ENCODE measurements around the gene RABL6.
"Not testable (repeated sequence)": the region's sequence is repeated elsewhere in the genome, so short reads cannot be mapped to it uniquely, and the experiment has no call there.

Gene RABL6, protein sequence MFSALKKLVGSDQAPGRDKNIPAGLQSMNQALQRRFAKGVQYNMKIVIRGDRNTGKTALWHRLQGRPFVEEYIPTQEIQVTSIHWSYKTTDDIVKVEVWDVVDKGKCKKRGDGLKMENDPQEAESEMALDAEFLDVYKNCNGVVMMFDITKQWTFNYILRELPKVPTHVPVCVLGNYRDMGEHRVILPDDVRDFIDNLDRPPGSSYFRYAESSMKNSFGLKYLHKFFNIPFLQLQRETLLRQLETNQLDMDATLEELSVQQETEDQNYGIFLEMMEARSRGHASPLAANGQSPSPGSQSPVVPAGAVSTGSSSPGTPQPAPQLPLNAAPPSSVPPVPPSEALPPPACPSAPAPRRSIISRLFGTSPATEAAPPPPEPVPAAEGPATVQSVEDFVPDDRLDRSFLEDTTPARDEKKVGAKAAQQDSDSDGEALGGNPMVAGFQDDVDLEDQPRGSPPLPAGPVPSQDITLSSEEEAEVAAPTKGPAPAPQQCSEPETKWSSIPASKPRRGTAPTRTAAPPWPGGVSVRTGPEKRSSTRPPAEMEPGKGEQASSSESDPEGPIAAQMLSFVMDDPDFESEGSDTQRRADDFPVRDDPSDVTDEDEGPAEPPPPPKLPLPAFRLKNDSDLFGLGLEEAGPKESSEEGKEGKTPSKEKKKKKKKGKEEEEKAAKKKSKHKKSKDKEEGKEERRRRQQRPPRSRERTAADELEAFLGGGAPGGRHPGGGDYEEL

DNA sequence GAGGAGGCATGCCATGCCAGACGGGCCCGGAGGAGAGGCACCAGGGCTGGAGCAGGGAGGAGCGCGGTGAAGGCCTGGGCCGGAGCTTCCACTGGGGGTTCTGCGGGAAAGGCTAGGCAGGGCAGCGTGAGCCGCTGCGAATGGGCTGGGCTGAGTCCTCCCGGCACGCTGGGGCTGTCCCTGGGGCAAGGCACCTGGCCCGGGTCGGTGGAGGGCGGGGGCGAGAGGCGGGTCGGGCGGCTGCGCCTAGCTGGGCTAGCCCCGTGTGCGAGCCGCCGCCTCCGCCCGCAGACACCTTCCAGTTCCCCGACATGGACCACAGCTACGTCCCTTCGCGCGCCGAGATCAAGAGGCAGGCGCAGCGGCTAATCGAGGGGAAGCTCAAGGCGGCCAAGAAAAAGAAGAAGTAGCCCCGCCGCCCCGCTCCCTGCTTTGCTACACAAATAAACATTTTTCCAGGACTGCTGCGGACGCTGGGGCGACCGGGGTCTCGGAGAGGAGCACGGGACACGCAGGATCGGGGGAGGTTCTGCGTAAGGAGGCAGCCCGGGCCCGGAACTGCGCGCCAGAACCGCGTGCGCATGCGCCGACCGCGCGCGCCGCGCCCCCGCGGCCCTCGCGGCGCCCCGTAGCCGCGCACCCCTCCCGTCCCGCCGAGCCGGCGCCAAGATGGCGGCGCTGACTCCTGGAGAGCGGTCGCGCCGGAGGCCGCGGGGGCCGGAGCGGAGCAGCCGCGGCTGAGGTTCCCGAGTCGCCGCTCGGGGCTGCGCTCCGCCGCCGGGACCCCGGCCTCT, at the start of gene RABL6:
Gene RABL6 (plus strand): TSS at position 668 of the 794 bp plus-strand sequence. CDS start 249 bp downstream, outside the sequence.
- peak; percentile 84 for DNase-seq

DNA sequence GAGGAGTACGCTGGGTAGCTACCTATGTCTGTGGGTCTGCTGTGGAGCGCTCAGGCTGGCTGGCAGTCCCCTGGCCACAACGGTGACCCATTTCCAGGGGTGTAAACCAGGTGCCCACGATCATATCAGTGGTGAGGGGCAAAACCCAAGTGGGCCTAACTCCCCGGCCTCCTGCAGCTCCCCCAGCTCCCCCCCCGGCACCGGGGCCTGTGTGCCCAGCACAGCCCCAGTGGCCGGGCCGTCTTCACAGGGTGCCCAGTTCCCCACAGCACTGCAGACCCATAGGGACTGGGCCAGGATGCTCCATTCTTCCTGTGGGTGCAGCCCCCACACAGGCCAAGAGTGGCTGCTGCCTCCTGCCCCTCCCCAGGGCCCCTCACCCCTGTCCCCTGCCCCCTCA, 48.7 kb upstream of the RABL6 start:
- no peak for DNase-seq

DNA sequence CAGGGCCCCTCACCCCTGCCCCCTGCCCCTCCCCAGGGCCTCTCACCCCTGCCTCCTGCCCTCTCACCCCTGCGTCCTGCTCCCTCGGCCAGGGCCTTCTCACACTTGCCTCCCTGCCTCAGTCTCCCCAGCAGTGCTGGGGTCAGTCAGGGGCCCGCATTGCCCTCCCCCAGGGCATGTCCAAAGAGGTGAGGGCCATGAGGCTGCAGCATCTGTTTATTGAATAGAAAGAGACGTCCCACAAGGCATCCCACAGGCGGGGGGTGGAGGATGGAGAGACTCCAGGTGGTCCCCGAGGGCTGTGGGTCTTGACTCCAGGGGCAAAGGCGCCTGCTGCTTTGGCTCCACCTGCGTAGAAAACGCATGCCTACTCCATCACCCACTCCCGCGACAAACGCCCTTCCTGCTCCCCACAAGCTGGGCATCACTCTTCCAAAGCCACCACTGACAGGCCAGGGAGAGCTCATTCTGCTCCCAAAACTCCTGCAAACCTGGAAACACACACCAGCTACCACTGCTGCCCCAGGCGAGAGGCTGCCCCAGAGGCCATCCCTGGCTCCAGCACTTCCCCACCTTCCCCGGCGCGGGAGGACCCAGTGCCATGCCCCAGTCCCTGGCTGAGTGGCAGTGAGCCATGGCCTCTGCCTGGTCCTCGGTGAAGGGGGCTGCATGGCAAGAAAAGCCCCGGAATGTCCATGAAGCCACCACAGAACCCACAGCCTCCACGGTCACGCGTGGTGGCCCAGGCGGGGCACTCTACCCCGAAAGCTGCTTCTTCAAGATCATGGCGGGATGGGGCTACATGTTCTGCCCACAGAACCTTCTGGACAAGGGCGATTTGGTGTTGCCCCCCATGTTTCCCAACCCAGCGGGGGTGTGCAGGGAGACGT, 48.1 kb upstream of the RABL6 start:
- DNase-seq, result no peak

DNA sequence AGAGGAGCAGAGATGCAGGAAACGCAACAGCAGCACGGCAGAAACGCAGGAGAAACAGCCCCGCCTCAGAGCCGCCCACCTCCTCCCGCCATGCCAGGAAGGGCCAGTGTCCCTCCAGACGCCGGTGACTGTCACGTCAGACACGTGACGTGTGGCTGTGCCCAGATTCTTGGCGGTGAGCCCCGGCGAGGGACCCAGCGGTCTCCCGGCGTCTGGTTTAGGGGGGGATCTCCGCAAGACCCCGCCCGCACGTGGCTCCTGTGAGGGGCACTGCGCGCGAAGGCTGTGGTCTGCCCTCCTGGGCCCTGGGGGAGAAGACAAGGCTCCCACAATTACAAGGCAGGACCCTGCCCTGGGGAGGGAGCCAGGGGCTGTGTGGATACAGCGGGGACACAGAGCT, 47.3 kb upstream of the RABL6 start:
- DNase-seq, result no peak

DNA sequence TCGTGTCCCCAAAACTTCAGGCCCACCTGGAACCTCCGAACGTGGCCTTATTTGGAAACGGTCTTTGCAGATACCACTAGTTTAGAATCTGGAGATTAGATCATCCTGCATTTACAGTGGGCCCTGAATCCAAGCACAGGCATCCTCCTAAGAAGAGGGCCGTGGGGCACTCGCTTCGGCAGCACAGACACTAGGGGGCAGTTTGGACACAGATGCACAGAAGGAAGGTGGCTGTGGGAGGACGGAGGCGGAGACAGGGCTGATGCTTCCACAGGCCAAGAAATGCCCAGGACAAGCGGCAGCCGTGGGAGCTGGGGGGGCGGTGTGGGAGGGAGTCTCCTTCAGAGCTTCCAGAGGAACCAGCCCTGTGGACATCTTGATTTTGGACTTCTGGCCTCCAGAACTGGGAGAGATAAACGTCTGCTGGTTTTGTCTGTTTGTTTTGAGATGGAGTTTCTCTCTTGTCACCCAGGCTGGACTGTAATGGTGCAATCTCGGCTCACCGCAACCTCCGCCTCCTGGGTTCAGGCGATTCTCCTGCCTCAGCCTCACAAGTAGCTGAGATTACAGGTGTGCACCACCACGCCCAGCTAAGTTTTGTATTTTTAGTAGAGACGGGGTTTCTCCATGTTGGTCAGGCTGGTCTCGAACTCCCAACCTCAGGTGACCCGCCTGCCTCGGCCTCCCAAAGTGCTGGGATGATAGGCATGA, 46.8 kb upstream of the RABL6 start:
- DNase-seq, result peak; percentile 23

DNA sequence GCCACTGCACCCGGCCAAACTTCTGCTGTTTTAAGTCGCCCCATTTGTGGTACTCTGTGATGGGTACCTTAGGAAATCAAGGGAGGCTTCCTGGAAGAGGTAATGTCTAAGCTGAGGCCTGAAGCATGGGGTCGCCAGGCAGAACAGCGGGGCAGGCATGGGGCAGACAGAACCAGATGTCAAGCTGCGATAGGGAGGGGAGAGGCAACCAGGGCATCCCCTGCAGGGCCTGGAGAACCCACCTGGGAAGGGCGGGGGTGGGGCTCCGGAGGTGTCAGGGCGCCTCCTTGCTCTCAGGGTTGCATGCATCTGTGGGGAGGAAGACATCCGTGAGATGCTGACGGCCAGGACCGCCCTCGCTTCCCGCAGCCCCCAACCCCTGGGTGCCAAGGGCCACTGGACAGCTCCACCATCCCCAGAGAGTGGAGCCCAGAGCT, 46.2 kb upstream of the RABL6 start:
- DNase-seq, result no peak

DNA sequence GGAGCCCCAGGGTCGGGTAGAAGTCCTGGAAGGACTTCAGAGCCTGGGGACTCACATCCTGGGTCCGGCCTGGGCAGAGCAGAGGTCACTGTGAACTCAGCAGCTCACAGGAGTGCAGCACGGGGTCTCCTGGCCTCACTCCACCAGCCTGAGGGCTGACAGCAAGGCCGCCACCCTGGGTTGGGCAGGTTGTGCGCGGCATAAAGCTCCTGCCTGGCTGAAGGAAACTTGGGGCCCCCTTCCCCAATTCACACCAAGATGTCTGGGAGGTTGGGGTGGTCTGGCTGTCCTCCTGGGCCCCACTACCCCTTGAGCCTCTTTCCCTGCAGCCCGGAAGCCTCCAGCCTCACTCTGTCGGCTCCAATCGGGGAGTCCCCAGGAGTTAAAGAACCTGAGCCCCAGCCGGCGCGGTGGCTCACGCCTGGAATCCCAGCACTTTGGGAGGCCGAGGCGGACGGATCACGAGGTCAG, 45.5 kb upstream of the RABL6 start:
- no peak for DNase-seq

DNA sequence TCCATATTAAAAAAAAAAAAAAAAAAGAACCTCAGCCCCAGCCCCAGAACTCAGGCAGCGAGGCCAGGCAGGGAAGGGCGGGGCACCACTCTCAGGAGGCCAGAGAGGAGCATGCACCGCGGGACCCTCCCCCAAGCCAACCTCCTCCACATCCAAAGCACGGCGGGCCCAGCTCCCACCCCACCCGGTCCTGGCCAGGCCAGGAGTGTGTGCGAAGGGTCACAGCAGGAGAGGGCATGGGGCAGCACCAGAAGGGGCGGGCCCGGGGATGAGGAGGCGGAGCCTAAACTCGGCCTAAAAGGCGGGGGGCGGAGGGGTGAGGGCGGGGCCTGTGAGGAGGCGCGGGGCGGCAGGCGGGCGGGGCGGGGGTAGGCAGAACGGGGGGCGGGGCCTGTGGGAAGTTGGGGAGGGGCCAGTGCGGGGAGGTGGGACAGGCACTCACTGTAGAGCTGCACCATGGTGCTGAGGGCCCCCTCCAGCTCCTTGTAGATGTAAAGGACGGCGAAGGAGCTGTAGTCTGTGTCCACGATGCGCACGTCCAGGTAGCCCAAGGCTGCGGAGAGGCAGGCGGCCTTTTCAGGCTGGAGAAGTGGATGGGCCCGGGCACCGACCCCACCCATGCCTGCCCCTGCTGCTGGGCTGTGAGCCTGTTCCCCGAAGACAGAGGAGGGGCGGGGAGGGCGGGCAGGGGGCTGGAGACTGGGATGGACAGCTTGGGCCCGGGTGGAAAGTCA, 44.7 kb upstream of the RABL6 start:
- DNase-seq, result peak; percentile 63

DNA sequence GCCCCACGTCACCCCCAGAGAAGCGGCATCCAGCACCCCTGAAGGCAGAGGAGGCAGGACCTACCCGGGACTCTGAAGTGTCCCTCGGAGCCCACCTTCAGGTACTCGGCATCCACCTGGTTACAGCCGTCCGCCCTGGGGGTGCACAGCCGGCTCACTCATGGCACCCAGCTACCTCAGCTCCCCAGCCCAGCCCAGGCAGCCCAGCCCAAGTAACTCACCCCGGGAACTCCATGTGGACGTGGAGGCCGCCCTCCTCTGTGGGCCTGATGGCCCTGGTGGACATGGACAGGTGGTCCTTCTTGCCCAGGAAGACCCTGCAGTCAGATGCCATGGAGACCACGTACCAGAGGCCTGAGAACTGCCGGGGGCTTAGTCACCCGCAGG, 44.1 kb upstream of the RABL6 start:
- DNase-seq, result no peak

DNA sequence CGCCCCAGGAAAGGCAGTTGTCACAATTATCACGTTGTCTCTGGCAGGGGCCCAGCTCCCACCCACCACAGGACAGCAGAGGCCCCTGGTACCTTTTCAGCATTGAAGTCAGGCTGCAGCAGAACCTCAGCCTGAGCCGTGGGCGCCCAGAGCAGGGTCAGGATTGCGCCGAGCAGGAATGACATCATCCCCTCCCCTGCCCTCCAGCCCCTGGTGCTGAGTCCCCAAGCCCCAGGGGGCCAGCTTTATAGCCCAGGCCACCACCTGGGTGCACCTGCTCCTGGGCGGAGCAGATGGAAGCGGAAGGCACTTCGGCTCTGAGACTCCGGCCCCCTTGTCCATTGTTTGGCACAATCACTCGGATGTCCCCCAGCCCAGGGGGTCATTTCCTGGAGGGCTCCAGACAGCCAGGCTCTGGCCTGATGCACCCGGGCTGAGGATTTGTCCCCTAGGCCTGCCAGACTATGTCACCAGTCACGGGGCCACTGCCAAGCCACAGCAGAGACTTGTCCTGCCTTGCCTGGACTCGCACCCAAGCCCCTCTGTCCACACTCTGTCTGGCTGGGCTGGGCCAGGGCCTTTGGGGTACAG, 43.4 kb upstream of the RABL6 start, which contains the start of gene LCN15:
Gene LCN15 (minus strand): TSS at position 218 of the 591 bp plus-strand sequence. CDS start 30 bp downstream, at position 188.
- no peak for DNase-seq

DNA sequence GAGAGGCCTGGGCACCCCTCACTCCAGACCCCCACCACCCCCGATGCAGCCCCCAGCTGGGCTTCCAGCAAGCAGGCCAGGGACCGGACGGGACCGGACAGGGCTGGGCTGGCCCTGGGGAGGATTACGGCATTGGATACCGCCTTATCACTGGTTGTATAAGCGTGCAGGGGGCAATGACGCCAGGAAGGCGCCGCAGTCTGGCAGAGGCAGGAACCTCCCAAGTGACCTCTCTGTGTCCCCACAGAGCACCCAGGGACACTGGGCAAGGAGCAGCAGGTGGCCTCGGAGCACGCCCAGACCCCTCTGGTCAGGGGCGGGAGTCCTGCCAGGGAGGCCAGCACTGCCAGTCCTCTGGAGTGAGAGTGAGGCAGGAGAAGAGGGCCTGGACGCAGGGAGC, 42.7 kb upstream of the RABL6 start:
- DNase-seq, result no peak

DNA sequence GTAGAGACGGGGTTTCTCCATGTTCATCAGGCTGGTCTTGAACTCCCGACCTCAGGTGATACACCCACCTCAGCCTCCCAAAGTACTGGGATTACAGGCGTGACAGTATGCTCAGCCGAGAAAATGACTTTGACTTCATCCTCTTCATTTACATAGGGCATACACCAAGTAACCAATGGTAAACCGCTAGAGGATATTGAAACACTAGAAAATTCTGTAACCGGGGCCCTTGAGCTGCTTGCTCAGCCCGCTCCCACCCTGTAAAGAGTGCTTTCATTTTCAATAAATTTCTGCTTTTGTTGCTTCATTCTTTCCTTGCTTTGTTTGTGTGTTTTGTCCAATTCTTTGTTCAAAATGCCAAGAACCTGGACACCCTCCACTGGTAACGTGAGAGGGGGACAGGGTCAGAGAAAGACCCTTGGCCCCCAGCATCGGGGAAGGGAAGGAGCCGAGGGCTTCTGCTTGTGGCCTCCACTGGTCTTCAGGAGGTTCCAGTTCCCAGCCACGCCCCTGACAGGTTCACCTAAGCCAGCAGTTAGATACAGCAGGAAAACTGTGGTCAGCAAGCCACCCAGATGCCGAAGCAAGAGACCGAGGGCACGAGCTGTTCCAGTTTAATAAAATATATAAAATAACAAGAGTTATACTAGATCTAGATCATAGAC, 41.9 kb upstream of the RABL6 start:
- DNase-seq, result not testable (repeated sequence)

DNA sequence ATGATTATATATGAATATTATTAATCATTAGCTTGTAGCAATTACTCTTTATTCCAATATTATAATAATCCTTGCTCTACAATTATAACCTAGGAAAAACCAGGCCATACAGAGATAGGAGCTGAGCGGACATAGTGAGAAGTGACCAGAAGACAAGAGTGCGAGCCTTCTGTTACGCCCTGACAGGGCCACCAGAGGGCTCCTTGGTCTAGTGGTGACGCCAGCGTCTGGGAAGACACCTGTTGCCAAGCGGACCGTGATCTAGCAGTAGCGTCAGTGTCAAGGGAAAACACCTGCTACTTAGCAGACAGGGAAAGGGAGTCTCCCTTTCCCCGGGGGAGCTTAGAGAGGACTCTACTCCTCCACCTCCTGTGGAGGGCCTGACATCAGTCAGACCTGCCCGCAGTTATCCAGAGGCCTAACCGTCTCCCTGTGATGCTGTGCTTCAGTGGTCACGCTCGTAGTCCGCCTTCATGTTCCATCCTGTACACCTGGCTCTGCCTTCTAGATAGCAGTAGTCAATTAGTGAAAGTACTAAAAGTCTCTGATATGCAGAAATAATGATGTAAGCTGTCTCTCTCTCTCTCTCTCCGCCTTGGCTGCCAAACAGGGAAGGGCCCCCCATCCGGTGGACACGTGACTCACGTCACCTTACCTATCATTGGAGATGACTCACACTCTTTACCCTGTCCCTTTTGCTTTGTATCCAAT, 41.2 kb upstream of the RABL6 start:
- DNase-seq, result peak; percentile 40

DNA sequence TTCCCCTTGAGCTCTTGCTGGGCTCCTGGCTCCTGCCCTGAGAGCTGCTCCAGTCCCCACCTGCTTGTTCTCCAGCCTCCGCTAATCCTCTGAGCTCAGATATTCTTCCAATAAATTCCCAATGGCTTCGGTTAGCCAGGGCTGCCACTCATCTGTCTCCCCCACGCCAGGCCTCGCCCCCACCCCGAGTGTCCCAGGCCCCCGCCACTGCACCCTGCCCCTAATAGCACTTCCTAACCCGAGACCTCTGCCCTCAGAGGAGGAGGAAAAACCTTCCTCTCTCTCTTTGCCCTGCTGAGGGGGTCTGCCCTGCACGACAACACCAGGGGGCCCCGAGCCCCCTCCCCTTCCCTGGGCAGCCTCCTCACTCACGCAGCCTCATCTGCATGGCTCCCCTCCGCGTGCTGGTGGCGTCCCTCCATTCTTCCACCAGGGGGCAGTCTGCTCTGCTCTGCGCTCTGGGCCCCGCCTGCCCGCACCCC, 38.0 kb upstream of the RABL6 start:
- DNase-seq, result peak; percentile 61

DNA sequence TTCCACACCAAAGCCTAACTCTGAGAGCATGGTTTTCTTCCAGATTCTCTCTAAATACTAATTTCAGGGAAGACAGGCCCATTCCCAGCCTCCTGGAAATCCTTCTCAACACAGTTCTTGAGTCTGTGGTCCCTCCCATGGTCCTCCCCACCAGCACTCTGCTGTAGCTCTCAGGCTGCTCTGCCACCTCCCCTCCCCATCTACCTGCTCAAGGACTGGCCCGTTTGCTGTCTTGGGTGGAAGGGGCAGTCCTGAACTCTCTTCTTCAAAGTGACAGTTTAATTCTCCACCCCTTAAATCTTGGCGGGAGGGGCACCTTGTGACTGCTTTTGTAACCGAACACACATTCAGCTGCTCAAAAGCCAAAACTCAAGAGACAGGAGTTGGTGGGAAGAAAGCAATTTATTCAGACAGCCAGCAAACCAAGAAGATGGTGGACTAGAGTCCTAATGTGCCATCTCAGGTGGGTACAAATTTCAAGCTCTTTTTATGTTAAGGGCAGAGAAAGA, 35.8 kb upstream of the RABL6 start:
- no peak for DNase-seq

DNA sequence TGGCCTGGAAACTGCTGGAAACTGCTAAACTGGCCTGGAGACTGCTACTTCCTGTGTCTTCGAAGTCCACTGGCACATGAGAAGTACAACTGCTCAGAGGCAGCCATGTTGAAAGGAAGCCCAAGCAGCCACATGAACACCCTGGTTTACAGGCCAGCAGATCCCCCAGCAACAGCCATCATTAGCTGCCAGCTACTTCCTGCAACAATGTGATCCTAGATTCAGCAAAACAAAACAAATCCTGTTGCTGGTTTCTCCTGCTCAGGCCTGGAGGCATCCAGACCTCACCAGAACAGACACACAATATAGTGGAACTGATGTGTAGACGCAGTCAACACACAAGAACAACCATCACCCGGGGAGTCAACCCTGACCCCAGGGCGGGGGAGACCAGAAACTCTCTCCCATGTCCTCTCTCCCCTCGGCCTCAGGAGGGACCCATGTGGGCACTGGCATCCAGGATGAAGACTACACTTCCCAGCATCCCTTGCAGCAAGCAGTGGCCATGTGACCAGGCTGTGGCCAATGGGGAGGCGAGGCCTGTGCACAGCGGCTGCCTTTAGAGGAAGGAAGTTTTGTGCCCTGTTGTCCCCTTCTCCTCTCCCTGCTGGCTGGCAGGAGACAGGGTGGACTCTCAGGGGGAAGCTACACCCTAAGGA, 34.2 kb upstream of the RABL6 start:
- DNase-seq, result peak; percentile 19

DNA sequence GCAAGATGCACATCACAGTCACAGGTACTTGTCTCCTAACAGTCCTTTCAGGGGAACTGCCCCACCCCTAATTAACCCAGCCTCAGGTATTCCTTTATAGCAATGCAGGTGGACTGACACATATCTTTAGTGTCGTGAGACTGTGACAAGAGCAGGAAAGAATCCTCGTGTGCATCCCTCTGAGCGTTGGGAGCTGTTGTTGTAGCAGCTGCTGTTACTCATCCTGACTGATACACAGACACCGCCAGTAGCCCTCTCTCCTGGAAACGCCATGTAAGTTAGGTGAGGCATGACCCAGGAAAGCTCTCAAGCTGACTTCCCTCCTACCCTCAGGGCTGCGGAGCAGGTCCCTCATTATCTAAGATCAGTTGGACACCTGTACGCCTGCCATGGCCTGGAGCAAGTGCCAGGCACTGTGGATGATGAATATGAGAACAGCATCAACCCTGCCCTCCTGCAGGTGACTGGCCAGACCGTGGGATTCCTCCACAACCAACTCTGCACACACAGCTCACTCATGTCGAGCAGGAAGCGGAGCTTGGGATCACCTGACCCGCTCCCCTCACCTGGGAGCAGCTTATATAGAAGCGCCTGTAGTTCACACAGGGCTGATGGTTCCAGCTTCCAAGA, 33.2 kb upstream of the RABL6 start:
- DNase-seq, result no peak
